HG02884 (cell line): ENCODE results near the gene ZNF487.
"Not testable (repeated sequence)": the region's sequence is repeated elsewhere in the genome, so short reads cannot be mapped to it uniquely, and the experiment has no call there.

Experiments used
- ATAC-seq: cut with Tn5 transposase; IDR thresholded peaks from one replicate; pipeline ENCODE4 v1.9.1; 2021; ENCODE audit warnings: mild to moderate bottlenecking, moderate library complexity; ENCODE audit not compliant: unreplicated experiment

ZNF487 gene

GRCh38 chr10:43436291-43437140 is at the start of gene ZNF487:
Gene ZNF487, plus strand, starts transcription at chr10:43437111. Its CDS starts 38,703 bp downstream, at chr10:43475814.
- ATAC-seq = peak; percentile 95

DNA sequence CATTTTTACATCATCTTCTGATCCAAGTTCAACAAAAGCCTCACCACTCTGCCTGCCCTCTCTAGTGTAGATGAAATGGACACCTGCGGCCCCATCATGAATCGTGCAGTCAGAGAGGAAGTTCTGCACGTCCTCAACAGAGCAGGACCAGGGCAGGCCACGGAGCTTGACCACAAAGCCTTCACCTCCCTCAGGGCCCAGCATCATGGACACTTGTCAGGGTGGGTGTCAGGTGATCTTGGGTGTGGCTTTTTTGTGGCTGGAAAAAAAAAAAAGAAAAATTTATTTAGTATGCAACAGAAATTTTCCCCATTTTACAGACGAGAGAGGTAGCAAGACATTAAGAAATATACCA is 49.3 kb upstream of the ZNF487 start:
- no peak for ATAC-seq

GRCh38 chr10:43389867-43390266 is 47.0 kb upstream of the ZNF487 start:
- ATAC-seq = no peak

DNA sequence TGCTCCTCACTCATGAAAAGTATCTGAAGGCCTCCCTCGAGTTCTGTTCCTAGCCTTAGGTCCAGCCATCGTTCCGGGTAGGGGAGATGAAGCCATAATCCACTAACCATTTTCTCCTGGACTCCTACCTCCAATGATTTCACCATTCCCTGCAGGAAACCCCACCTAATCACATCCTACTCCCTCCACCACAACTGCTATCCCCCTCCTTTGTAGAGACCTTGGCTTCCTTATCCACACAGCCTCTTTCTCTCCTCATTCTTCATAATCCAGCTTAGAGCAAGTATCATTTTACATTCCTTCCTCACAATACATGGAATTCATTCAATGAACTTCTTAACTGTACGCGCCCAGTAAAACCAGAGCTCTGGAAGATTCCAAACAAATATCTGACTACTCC is 46.6 kb upstream of the ZNF487 start:
- ATAC-seq = no peak

GRCh38 chr10:43390759-43391158 is 46.2 kb upstream of the ZNF487 start:
- ATAC-seq = no peak

GRCh38 chr10:43391496-43391895 is 45.4 kb upstream of the ZNF487 start:
- no peak for ATAC-seq

DNA sequence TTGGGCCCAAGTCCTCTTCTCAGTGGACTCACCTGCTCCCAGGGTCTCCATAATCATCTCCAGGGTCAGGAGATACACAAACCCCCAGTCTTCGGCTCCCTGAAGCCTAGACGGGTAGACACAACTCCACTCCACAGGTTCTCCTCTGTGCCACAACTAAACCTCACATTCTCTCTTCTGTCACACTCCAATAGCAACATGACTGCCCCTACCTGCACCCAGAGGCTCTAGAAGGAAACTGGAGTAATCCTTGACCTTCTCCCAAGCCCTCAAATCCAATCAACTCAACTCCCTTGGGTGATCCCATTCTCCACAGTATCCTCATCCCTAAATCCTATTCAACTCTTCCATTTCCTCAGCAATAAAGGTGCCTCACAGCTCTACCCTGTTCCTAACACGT is 44.2 kb upstream of the ZNF487 start:
- ATAC-seq = no peak

- not testable (repeated sequence) for ATAC-seq
Measured at GRCh38 chr10:43393186-43393585, 43.7 kb upstream of the ZNF487 start.

DNA sequence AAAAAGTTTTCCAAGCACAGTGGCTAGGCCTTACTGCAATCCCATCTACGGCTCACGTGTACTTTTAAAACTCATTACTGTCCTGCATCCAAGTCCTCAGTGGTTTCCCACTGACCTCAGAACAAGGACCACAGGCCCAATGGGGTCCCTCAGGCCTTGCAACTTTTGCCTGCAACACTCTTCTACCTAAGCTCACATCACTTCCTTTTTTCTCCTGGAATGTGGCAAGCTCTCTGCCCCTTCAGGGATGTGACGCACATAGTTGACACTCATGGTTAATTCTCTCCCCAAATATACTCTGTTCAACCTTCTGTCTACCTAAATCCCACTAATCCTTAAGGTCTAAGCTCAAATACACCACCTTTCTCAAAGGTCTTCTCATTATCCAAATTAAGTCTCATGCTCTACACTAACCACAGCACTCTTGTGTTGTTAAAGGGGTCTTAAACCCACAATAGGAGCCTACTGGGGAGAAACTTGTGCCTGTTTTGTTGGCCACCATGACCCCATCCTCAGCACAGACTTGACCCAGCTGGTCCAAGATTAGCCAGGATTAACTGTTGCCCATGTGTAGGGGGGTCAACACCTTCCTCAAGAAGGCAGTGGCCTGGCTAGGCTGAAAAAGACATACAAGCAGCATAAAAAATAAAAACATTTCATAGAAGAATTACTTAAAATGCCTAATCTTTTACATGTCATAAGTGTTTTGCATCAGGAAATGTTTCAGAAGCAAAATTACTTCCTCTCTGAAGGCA is 43.1 kb upstream of the ZNF487 start:
- ATAC-seq = no peak

- no peak for ATAC-seq
Measured at GRCh38 chr10:43394868-43395267, 42.0 kb upstream of the ZNF487 start.

GRCh38 chr10:43395571-43396060 is 41.3 kb upstream of the ZNF487 start:
- ATAC-seq = no peak

DNA sequence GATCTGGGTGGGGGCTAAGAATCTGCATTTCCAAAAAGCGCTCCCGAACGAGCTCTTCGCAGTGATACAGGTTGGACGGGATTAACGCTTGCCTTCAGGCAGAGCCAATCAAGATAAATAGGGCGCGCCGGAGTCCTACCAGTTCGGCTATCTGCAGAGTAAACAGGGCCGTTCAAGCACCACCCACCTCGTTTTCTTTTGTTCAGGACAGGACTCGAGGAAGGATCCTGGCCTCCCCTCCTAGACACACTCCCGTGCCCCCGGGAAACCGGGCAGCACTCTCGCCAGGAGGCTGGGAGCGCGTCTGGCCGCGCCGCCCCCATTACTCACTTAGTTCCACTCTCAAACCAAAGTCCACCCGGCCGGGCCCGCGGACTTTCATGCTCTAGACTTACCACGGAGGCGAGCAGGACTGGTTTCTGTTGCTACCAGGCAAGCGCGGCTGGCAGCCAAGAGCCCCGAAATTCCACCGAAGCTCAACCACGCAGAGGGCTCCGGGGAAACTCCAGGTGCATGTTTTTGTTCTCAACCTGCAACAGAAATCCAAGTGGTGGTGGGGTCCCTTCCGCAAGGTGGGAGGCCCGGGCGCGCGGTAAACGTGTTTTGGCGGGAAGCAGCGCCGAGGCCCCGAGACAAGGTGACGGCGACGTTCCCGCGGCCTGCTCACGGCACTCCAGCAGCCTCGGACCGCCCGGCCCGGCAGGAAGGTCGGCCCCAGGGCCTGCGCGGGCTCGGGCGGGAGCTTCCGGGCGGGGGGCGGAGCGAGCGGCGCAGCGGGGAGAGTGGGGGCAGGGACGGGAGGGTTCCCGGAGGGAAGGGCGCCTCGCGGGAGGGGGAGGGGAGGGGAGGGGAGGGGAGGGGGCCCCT is 40.6 kb upstream of the ZNF487 start:
- ATAC-seq = peak; percentile 36

- peak; percentile 81 for ATAC-seq
Measured at GRCh38 chr10:43396928-43397624, 39.8 kb upstream of the ZNF487 start.

DNA sequence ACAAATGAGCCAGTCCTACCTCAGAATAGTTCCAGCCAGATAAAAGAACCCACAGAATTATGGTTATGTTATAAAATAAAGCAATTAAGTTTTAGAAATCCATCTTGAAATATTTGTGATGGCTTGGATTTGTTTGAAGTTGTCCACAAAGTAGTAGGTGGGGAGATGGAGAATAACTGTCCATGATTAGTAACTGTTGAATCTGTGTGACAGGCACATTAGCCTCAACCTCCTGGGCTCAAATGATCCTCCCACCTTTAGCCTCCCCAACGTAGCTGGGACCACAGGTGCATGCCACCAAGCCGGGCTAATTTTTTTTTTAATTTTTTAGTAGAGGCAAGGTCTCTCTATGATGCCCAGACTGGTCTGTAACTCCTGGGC is 38.0 kb upstream of the ZNF487 start:
- ATAC-seq = no peak

- no peak for ATAC-seq
Measured at GRCh38 chr10:43399320-43400310, 37.3 kb upstream of the ZNF487 start.

DNA sequence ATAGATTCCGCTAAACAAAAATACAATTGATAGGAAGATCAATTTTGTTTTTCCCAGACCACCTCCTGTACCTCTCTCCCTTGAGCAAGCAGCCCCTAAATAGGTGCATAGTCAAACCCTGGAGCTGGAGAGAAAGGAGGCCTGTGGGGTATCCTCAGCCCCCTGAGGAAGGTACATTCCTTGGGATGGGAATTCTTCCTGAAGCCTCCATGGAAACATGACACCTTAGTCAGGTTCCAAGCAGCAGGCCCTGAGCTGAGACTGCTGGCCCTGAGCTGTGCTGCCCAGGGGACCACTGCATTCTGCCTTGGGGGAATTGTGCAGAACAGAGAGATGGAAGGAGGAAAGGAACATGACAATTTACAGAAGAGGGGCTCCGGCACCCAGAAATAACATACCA is 35.3 kb upstream of the ZNF487 start:
- ATAC-seq = no peak

GRCh38 chr10:43402176-43402575 is 34.7 kb upstream of the ZNF487 start:
- ATAC-seq = no peak

- ATAC-seq = no peak
Measured at GRCh38 chr10:43402880-43403452, 33.9 kb upstream of the ZNF487 start.
